GM18508 (cell line): Measurements from ENCODE around the gene CABLES1.
"Not testable (repeated sequence)": the region's sequence is repeated elsewhere in the genome, so short reads cannot be mapped to it uniquely, and the experiment has no call there.

Experiments used
- ATAC-seq: cut with Tn5 transposase; IDR thresholded peaks from one replicate; pipeline ENCODE4 v1.9.1; 2021; ENCODE audit warnings: moderate number of reproducible peaks; ENCODE audit not compliant: insufficient read depth, unreplicated experiment

CABLES1 gene

DNA sequence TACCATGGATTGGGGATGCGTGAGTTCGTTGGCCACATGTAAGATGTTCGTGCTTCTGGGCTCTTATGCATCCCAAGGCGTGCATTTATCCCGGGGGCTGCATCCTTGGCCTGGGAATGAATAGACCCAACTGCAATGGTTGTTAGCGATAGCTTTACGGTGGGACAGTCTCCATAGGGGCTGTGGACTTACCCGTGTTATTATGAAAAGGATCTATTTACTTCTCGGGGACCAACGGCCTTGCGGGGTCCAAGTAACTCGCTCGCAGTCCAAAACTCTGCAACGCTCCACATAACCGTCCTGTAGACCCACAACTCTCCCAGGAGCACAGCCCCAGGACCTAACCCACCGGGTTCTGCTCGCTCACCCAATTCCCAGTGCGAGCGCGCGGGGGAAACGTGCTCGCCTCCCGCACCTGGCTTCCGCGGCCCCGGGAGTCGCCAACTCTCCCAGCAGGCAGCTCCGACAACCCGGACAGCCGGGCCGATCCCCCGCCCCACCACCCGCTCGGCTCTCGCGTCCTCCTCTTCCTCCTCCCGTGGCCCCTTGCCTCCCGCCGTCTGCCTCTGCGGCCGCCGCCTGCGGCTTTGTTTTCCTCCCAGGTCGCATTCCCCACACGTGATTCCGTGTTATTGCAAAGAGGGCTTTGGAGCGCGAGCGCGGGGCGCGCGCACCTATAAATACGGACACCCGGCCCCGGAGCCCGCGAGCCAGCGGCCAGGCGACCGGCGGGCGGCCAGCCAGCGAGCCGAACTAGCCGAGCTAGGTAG, at the start of gene CABLES1:
CABLES1 (plus strand) TSS at position 706 of the 770 bp plus-strand sequence. CDS start 278 bp downstream, outside the sequence.
- no peak for ATAC-seq

DNA sequence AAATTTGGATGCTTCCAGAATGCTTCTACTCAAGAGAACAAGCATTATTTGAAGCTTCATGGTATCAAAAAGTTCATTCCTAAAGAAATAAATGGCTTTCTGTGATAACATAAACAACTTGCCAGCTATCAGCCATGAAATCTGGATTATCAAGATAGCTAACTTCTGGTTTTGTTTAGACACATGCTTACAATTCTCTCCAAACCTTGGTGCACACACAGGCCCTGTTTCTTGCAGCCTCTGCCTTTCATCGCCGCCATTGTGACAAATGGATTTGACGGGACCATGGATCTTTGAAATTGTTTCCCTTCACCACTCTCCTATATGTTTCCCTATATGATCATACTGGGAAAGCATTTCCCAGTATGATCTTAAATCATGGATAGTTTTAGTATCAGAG, 47.9 kb upstream of the CABLES1 start:
- ATAC-seq, result no peak

- ATAC-seq, result no peak
These were observed 47.0 kb upstream of the CABLES1 start for GRCh38 chr18:23088310-23088709.

DNA sequence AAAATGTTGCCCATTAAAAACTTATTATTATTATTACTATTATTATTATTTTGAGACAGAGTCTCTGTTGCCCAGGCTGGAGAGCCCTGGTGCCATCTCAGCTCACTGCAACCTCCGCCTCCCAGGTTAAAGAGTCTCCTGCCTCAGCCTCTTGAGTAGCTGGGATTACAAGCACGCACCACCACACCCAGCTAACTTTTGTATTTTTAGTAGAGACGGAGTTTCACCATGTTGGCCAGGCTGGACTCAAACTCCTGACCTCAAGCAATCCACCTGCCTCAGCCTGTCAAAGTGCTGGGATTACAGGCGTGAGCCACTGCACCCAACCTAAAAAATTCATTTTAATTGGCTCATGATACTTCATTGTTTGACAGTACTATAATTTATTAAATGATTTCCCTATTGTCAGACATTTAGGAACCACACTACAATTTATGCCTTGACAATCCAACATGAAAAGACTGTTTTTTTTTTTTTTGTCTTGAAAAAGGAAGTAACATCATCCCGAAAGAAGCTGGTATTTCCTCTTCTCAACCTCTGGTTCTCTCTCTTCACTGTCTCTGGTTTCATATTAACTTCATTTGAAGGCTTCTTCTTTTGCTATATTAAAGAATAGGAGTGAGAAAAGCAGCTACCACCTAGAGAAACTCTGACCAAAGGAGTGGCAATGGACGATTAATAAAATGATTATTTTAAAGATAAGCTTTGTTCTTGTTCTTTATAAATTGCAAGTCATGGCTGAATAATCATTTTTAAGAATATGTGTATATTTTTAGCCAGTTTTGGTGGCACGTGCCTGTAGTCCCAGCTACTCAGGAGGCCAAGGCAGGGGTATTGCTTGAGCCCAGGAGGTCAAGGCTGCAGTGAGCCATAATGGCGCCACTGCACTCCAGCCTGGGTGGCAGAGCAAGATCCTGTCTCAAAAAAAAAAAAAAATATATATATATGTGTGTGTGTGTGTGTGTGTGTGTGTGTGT, 44.0 kb upstream of the CABLES1 start:
- not testable (repeated sequence) for ATAC-seq

- no peak for ATAC-seq
These were observed 43.2 kb upstream of the CABLES1 start for GRCh38 chr18:23092121-23092520.

DNA sequence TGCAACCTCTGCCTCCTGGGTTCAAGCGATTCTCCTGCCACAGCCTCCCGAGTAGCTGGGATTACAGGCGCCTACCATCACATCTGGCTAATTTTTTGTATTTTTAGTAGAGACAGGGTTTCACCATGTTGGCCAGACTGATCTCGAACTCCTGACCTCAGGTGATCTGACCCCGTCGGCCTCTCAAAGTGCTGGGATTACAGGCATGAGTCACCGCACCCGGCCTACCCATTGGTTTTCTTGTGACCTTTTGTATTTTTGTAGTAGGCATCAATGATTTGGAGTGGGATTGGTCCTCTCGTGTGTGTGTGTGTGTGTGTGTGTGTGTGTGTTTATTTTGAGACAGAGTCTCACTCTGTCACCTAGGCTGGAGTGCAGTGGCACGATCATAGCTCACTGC, 42.2 kb upstream of the CABLES1 start:
- not testable (repeated sequence) for ATAC-seq

GRCh38 chr18:23093772-23094171, 41.5 kb upstream of the CABLES1 start:
- no peak for ATAC-seq

GRCh38 chr18:23094411-23095190, 40.7 kb upstream of the CABLES1 start:
- no peak for ATAC-seq

DNA sequence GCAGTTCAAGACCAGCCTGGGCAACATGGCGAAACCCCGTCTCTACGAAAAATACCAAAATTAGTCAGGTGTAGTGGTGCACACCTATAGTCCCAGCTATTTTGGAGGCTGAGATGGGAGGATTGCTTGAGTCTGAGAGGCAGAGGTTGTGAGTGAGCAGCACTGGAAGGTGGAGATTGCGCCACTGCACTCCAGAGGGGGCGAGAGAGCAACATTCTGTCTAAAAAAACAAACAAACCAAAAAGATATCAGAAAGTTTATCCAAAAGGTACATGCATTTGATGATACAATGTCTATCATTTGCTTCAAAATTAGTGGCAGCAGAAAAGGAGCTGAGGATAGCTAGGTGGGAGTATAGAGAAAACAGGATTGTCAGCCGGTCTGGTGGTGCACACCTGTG, 39.8 kb upstream of the CABLES1 start:
- ATAC-seq, result no peak

GRCh38 chr18:23097016-23097415, 38.3 kb upstream of the CABLES1 start:
- not testable (repeated sequence) for ATAC-seq

GRCh38 chr18:23099621-23100020, 35.7 kb upstream of the CABLES1 start:
- no peak for ATAC-seq

GRCh38 chr18:23101861-23102432, 33.3 kb upstream of the CABLES1 start:
- ATAC-seq, result no peak

- ATAC-seq, result no peak
These were observed 32.6 kb upstream of the CABLES1 start for GRCh38 chr18:23102493-23103261.

DNA sequence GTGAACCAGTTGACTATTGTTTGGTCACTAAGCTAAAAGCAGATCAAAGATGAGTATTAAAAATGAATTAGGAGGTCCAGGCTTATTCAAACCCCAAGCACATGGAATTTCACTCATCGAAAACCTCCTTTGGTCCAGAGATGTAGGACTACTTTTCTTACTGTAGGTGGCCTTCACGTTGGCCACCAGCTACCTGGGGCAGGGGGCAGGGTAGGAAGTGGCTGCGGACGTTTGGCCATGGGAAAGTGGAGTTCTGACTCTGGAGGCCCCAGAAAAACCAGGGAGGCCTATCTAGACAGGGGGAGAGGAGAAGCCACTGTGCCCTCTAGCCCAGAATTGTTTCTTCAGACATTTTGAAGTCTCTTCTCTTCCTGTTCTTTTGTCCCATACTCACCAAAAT, 31.8 kb upstream of the CABLES1 start:
- no peak for ATAC-seq

DNA sequence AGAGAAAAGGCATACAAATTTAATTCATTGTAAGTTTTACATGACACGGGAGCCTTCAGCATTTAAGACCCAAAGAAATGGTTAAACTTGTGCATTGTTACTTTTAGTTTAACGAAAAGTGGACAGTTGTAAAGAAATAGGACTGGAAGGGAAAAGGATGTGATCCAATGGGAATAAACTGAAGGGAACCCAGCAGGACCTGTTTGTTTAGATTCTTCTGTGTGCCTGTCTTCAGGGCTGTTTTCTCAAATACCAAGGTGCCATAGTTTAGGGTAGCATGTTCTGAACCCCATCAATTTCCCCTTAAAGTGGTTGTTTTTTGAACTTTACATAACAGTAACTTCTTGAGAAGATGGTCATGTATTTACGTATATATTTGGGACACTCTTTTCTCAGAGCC, 30.3 kb upstream of the CABLES1 start:
- no peak for ATAC-seq

GRCh38 chr18:23105581-23106219, 29.6 kb upstream of the CABLES1 start:
- ATAC-seq, result no peak

GRCh38 chr18:23106575-23106974, 28.7 kb upstream of the CABLES1 start:
- no peak for ATAC-seq

DNA sequence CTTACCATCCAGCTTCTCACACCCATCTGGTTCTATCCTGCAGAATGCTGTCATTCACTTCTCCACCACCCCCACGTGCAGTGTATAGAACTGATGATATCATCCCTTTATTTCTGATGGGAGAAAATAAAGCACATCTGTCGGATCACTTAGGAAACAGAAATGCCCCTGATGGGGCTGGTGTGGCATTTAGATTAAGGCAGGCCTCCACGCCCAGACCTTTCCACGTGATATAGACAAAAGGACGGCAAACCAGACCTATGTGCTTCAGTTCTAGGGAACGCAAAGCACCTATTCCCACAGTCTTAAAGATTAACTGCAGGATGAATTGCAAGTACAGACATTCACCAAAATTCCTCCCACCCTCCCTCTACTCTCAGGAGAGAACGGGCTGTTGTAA, 27.6 kb upstream of the CABLES1 start:
- no peak for ATAC-seq

- no peak for ATAC-seq
These were observed 26.8 kb upstream of the CABLES1 start for GRCh38 chr18:23108496-23108895.
